HG02981 (cell line): Measurements from ENCODE around the gene CDH23.

Source experiments
- ATAC-seq: cut with Tn5 transposase; IDR thresholded peaks from one replicate; pipeline ENCODE4 v1.9.1; 2021; ENCODE audit warnings: mild to moderate bottlenecking, moderate library complexity; ENCODE audit not compliant: unreplicated experiment

CDH23 gene

GRCh38 chr10:71512312-71512711, 115.6 kb downstream of the CDH23 start:
- no peak for ATAC-seq

DNA sequence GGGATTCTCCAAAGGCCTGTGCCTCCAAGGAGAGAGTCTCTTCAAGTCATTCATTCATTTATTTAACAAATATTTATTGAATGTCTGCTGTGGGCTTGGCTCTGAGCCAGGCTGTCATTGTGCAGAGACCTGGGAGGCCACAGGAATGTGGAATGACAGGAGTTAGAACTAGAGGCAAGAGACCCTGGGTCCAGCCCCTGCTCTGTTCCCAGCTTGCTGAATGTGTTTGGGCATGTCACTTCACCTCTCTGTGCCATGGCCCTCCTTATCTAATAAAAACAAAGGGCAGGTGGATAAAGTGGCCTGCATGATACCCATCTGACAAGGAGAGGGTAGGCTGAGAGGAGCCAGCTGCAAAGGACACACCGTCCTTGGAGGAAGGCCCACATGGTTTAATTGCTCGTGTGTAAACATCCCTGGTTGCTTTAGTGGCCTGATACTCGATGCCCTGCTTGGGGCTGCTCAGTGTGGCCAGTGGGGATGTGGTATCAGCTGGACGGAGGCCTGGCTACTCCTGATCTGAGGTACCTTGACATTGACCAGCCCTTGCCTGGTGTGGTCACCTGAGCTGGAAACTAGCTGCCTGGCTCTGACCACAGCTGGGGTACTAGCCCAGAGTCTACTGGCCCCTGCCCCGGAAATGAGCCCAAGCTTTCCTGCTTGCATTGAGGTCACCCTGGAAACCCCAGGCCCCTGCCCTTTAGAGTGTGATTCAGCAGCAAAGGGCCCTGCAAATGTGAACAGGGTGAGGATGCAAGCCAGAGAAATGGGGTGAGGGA, 116.2 kb downstream of the CDH23 start:
- ATAC-seq, result no peak

DNA sequence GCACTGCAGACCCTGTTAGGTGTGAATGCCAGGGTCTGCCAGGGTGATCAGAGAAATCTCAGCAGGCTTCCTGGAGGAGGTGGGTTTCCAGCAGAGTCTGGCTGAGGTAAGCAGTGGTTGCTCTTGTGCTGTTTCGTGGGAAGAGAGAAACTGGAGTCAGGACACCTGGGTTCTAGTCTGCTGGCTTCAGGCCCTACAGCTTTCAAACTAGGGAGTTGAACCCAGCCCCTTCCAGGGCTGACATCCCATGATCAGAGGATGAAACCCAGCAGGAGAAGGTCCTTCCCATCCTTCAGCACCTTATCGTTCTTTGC, 116.8 kb downstream of the CDH23 start:
- ATAC-seq, result no peak

DNA sequence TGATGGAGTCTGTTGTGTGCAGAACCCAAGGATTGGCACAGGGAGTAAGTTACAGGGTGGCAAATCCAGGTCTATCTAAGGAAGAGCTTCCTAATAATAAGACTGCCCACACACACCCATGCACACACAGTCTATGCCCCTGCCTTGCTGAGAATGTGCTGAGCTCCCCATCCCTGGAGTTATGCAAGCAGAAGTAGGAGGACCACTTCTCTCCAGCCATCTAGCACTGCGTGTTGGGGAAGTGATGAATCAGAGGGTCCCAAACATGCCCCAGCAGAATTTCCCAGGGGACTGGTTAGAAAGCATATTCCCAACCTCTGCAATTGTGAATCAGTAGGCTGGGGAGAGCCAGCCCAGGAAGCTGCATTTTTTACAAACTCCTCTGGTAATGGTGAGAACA, 117.2 kb downstream of the CDH23 start:
- no peak for ATAC-seq

GRCh38 chr10:71515531-71516172, 118.9 kb downstream of the CDH23 start:
- no peak for ATAC-seq

DNA sequence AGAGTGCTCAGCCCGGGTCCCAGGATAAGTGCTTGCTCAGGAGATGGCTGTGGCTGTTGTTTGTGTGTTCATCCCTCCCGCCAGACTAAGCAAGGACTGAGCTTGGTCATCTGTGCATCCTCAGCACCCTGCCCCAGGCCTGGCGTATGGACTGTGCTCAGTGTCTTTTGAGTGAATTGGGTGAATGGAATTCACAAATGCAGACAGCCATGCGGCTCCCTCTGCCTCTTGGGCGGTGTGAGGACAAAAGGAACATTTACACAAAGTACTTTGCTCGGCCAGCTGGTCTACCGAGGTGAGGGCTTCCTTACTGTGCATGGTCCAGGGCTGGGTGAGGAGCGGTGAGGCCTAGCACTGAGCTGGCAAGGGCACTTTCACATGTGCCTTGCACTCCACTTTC, 120.2 kb downstream of the CDH23 start:
- no peak for ATAC-seq

GRCh38 chr10:71517298-71518169, 120.8 kb downstream of the CDH23 start:
- ATAC-seq, result no peak

- ATAC-seq, result no peak
These were observed 123.3 kb downstream of the CDH23 start for GRCh38 chr10:71520042-71520441.

- ATAC-seq, result no peak
These were observed 125.1 kb downstream of the CDH23 start for GRCh38 chr10:71521504-71522441.

- no peak for ATAC-seq
These were observed 125.9 kb downstream of the CDH23 start for GRCh38 chr10:71522442-71523144.

DNA sequence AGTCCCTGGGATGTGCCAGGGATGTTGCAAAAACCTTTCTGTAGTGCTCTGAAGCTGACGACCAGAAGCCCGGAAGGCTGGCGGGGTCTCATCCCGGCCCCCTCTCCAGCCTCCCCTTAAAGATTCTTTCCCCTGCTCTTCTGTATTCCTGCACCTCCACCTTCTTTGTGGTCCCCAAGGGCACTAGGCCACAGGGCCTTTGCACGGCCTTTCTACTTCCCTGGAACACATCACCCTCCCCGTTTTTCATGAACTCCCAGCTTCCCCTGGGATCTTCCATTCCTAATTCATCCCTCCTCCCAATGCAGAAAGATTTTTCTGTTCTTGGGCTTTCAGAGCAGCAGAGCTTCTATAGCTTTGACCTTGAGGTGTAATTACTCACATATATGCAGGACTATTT, 127.0 kb downstream of the CDH23 start:
- no peak for ATAC-seq

GRCh38 chr10:71525092-71525491, 128.4 kb downstream of the CDH23 start:
- ATAC-seq, result no peak

- no peak for ATAC-seq
These were observed 129.0 kb downstream of the CDH23 start for GRCh38 chr10:71525721-71526120.

GRCh38 chr10:71526653-71527052, 129.9 kb downstream of the CDH23 start:
- no peak for ATAC-seq

- ATAC-seq, result no peak
These were observed 130.4 kb downstream of the CDH23 start for GRCh38 chr10:71527135-71527534.

DNA sequence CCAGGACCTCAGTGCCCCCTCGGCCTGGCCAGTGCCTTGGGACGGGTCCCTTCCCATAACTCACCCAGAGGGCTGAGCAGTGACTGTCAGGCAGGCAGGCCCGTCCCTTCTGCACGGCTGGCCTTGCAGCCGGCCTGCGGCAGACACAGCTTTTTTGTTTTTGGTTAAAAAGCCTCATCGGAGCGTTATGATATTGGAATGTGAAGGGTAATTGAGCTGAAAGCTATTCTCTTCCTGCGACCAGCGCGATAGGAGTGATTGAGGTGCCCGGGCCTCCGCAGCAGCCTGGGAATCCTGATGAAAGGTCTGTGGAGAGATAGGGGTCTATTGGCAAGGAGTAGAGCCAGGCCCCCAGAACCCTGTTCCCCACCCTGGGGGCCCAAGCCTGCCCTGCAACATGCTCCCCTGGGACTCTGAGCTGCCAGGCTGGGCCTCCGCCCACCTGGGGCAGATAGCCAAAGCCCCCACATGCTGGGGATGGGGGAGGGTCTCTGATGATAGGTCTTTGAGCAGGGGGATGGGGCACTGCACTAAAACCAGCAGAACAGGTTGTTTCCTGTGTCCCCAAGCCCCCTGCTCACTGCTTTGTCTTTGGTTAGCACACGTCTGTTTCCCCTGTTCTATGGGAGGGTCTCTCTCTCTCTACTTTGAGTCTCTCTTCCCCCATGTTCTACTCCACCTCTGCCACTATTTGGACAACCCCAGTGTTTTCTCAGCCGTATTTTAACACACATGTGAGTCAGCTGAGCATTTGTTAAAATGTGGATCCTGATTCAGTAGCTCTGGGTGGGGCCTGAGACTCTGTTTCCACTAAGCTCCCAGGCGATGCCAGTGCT, 131.9 kb downstream of the CDH23 start:
- ATAC-seq, result no peak

DNA sequence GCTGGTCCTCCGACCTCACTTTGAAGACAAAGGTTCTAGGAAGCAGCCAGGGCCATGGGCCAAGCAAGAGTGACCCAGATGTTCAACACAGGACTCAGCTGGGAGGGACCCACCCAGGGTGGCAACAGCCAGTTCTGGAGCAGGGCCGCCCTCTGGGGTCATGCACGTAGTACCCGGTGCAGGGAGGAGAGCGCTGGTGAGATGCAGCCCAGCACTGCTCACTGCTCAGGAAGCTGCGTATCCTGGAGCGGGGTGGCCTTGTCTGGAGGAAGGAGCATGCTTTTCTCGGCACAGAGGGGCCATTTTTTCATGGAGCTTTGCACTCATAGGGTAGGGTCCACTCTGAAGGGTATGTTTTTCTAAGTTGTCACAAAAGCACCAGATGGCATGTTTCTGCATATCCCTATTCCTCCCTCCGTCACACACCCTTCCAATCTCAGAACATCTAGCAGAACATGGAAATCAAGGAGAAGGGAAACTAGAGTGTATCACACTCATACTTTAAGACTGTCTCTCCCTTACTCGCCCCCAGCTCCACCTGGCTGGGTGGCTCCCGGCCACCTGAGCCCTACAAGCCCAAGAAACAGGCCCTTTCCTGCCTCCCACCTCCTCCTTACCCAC, 132.6 kb downstream of the CDH23 start:
- no peak for ATAC-seq

DNA sequence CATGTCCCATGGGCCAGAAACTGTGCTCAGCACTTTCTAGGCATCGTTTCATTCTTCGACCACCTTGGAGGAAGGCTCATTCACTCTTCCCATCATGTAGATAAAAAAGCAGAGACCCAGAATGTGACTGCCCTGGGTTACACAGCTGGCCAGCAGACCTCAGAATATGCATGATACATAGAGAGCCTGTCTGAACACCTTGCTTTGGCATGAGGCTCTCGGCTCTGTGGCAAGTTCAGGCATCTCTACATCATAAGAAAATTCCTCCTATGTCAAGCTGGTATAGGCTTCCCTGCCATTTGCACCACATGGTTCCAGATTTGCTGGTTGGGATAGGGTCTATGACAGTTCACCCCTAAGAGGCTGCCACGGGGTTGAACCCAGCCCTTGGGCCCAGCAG, 134.1 kb downstream of the CDH23 start:
- no peak for ATAC-seq
